HG03469 (cell line): ENCODE results near the gene CSF1.

Source experiments
- ATAC-seq: cut with Tn5 transposase; IDR thresholded peaks from one replicate; pipeline ENCODE4 v1.9.1; 2021; ENCODE audit warnings: mild to moderate bottlenecking, moderate library complexity, moderate number of reproducible peaks; ENCODE audit not compliant: unreplicated experiment

The CSF1 gene

GRCh38 chr1:109901141-109901523 lies 9.5 kb upstream of the CSF1 start:
- no peak for ATAC-seq

- ATAC-seq, result no peak
These were observed 9.0 kb upstream of the CSF1 start for GRCh38 chr1:109901524-109902145.

DNA sequence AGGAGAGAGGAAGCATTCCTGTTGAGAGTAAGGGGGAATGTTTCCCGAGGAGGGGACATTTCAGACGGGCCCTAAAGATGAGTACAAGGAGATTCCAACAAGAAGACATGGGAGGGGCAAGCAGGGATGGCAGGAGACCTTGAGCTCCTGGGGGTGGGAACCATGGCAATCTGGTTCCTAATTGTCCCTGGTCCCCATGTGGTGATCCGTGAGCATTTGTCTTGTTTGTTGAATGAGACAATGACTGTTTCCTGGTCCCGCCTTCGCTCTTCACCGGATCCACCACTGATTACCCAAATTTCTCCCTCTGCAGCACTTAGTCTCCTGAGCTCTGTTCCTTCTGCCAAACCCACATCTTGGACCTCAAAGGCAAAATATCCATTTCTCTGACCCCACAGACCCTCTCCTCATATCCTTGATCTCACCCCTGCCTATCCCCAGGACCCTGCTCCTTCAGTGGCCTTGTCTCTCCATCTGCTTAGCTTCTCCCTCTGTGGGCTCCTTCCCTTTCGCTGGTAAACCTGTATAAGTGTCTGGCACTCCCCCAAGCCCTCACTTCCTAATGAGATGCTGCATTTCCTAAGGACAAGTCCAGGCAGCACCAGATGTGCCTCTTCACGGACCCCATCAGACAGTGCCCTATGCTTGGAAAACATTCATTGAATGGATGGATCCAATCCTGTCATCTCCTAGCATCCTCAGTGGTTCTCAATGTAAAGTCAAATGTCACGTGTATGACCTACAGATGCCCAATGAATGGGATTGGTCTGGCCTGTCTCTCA lies 8.3 kb upstream of the CSF1 start:
- no peak for ATAC-seq

- ATAC-seq, result no peak
These were observed 7.2 kb upstream of the CSF1 start for GRCh38 chr1:109903376-109903930.

DNA sequence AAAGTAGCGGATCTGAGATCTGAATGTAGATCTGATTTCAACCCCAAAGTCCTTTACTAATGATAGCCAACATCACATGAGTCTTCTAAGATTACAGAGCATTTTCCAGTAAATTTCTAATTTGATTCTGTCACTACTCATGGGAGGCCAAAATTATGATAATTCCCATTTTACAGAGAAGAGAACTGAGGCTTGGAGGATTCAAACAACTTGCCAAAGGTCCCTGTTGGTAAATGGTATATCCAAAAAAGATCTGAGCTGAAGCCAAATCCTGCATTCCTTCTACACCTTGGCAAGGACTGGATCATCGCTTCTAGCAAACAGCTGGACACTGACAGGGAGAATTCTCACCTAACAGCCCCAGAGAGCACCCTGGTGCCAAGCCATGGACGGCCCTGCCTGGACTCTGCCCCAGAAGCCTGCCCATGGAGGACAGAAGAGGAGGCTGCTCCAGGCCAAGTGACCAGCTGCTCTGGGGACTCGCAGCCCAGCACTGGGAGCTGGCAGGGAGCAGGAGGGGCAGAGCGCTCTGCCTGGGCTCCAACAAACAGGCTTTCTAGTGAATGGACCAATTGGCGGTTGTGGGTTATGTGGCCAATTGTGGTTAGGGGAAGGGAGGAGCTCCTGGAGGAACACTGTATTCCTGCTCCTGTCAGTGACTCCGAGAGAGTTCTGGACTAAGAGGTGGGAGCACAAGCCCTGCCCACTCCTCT lies 6.4 kb upstream of the CSF1 start:
- no peak for ATAC-seq

- no peak for ATAC-seq
These were observed 5.2 kb upstream of the CSF1 start for GRCh38 chr1:109905491-109905890.

GRCh38 chr1:109906160-109906838 lies 4.3 kb upstream of the CSF1 start:
- peak; percentile 92 for ATAC-seq

DNA sequence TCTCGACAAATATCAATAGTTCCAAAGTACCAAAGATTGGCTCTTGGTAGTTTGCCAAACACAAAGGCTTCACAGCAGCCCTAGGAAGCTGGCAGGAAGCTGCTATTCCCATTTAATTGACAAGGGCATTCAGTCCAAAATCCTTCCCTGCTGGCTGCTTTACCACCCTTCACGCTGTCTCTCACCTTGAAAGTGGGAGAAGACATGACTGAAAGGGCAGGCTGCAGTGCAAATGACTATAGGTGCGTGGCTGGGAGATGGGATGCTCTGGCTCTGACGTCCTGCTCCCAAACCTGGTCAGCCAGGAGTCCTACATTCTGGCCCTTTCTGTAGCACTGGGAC lies 3.8 kb upstream of the CSF1 start:
- ATAC-seq, result no peak

DNA sequence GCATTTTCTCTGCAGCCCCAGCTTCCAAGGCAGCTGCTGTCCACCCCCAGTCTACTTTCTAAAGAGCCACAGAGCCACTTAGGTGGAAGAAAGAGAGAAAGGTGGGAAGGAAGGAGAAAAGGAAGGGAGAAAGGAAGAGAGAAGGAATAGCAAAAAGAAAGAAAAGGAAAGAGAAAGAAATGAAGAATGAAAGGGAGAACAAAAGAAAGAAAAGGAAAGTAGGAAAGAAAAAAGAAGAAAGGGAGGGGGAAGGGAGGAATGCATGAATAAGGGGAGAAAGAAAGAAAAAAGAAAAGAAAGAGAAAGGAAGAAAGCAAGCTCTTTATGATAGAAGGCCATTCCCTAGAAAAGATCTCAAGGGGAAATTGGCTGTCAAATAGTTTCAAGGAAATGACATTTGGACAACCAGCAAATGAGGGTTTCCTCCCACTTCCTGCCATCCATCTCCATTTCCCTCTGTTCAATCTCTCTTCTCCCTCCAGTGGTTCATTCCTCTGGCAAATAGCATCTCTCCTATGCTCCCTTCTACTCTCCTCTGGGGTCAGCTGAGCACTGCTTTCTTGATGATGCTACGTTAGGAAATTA lies 3.4 kb upstream of the CSF1 start:
- ATAC-seq, result no peak

DNA sequence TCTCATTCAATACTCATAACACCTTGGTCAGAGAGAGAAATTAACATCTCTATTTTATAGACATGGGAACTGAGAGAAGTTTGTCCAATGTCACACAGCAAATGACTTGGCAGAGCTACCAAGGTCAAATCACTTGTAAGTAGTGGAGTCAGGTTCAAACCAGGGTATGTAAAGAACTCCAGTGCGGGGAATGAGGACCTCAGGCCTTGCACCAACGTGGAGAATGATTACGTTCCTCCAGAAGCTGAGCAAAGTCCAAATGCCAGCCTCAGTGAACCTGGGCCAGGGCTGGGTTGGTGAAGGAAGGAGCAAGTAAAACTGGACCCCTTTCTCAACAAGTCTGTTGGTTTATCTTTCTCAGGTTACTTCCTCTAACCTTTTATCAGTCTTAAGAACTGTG lies 1.8 kb upstream of the CSF1 start:
- ATAC-seq, result no peak

DNA sequence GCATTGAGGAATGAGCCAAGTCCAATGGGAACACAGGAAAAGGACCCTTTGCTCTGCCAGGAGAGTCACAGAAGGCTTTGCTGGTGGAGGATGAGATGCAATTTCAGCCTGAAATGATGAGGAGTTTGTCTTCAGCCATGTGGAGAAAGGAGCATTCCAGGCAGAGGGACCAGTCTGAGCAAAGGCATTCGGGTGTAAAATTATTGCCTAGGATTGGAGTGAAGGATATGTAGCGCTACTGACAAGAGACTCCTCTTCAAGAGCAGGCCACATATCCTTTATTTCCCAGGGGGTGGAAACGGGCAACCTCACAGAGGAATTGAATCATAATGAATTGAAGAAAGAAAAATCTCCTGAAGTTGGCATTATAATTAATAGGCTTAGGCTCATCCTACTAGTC lies 1.1 kb upstream of the CSF1 start:
- no peak for ATAC-seq

- ATAC-seq, result no peak
These were observed 532 bp downstream of the CSF1 start for GRCh38 chr1:109910963-109911798.

GRCh38 chr1:109912214-109912861 lies 1.7 kb downstream of the CSF1 start:
- ATAC-seq, result no peak

DNA sequence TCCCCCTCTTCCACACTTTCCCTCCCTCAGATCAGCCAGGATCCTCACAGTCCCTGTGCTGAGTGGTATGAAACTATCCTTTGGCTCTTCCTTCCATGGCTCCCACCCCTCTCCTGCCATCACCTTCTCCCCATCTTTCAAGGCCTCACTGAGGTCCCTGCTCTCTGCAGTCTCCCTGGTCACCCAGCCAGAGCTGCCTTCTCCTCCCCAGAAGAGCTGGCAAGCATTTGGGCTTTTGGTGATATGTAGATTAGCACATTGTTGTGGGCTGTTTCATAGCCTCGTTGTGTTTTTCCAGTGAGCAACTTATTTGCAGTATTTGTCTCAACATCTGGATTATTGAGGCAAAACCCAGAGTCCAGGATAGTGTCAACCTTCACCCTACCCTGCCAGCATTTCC lies 2.2 kb downstream of the CSF1 start:
- ATAC-seq, result no peak

DNA sequence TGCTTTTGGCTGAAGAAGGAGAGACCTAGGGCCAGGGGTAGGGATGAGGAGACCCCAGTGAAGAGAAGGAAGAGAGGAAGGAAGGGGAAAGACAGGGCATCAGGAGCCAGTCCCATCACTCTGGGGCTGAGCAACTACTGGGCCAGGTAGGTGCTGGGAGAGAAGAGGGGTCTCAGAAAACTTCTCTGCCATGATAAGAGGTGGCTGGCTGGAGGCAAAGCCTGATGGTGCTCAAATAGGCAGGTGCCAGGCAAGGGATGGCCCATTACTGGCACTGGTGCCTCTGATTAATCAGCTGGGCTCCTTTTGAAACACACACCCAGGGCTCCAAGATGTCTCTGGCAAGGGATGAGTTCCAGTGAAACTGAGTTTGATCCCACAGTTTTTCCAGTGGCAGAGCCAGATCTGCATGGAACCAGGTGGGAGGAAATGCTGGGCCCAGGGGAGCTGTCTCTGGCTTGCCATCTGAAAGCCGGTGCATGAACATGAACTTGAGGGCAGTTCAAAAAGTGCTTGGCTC lies 2.8 kb downstream of the CSF1 start:
- ATAC-seq, result no peak

DNA sequence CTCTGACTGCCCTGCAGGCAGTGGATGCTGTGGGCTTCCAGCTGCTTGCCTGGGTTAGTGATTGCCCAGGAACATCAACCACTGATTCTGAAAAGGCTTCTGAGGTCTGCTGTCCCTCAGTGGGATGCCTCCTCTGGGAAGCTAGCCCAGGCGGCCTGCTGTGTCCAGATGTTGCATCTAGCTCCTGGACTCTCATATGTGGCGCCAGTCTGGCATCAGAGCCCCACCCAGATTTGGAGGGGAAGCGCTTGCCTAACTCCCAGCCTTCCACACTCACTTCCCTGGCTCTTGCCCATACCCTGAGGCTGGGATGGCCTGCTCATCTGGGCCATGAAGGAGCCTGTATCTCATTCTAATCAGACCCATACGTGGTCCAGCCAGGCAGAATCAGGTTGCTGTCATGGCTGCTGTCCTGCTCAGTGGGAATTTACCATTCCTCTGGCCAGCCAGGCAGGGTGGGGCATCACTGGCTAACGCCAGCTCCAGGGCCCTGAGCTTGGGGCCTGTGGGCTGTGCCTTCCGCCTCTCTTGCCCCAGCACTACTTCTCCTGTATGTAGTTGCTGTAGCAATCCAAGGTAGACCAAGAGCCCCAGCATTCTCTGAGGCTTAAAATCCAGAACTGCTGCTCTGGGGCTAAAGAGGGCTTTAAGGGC lies 4.1 kb downstream of the CSF1 start:
- no peak for ATAC-seq

DNA sequence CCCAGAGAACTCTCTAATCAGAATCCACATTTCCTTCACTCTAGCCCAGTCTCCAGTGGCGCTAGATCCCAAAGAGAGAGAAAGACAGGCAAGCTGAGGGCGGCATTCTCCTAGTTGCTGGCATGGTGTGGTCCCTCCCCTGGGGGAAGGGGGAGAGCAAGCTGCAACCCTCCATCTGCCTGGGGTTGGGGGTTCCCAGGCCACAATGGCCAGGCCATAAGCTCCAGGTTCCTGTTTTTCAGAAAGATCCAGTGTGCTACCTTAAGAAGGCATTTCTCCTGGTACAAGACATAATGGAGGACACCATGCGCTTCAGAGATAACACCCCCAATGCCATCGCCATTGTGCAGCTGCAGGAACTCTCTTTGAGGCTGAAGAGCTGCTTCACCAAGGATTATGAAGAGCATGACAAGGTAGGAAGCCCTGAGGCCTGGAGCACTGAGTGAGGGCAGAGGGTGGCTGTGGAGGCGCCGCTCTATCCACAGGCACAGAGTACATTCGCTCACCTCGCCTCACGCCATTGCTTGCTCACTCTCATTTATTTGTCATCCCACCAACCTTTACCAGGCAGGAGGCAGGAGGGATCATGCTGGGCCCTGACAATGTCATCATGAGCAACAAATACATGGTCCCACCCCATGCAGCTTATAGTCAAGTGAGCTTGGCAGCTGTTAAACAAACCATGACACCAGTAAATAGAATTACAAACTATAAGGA lies 6.6 kb downstream of the CSF1 start:
- no peak for ATAC-seq
